SK-N-SH treated with all-trans-retinoic acid at 6 μM for 48 hours (cell line): ENCODE data around the gene SCN1B.

ENCODE experiments used
- ATAC-seq: fragments of 200-7000 bp; cut with Tn5 transposase; 3 replicates; pipeline ENCODE4 v1.9.1; 2020; ENCODE audit warnings: mild to moderate bottlenecking, moderate library complexity
- BACH2 ChIP-seq: fragments of 250-450 bp; sonication (Bioruptor Pico); IDR thresholded peaks from 2 replicates; pipeline ENCODE4 v1.9.0; 2021; ENCODE audit warnings: mild to moderate bottlenecking, borderline replicate concordance
- CSDC2 ChIP-seq: fragments of 250-450 bp; sonication (Bioruptor Pico); IDR thresholded peaks from 2 replicates; pipeline ENCODE4 v1.5.0; 2020; ENCODE audit warnings: mild to moderate bottlenecking, moderate library complexity
- CSRNP3 ChIP-seq: fragments of 250-450 bp; sonication (Bioruptor Pico); IDR thresholded peaks from 2 replicates; pipeline ENCODE4 v1.5.1; 2021; ENCODE audit warnings: mild to moderate bottlenecking, moderate library complexity
- ESRRG ChIP-seq: fragments of 250-450 bp; sonication (Bioruptor Pico); IDR thresholded peaks from 2 replicates; pipeline ENCODE4 v1.6.1; 2021; ENCODE audit warnings: mild to moderate bottlenecking
- RARB ChIP-seq: fragments of 250-450 bp; sonication (Bioruptor Pico); IDR thresholded peaks from 2 replicates; pipeline ENCODE4 v1.8.0; 2021; ENCODE audit warnings: mild to moderate bottlenecking, moderate library complexity
- SNAI2 ChIP-seq: fragments of 250-450 bp; sonication (Bioruptor Pico); IDR thresholded peaks from 2 replicates; pipeline ENCODE4 v1.5.0; 2020; ENCODE audit warnings: mild to moderate bottlenecking, moderate library complexity
- ZC3H10 ChIP-seq: fragments of 250-450 bp; sonication (Bioruptor Pico); IDR thresholded peaks from 2 replicates; pipeline ENCODE4 v1.5.1; 2021; ENCODE audit warnings: mild to moderate bottlenecking, moderate library complexity
- ZFP3 ChIP-seq: fragments of 250-450 bp; sonication (Bioruptor Pico); IDR thresholded peaks from 2 replicates; pipeline ENCODE4 v1.5.0; 2020; ENCODE audit warnings: mild to moderate bottlenecking, moderate library complexity
- ZFP30 ChIP-seq: fragments of 450-650 bp; formaldehyde crosslinking; IDR thresholded peaks from 2 replicates; pipeline ENCODE4 v1.5.0; 2022; ENCODE audit warnings: mild to moderate bottlenecking, moderate library complexity
- ZNF565 ChIP-seq: fragments of 450-650 bp; formaldehyde crosslinking; conservative IDR thresholded peaks from 2 replicates; pipeline ENCODE4 v1.5.0; 2020; ENCODE audit warnings: low read depth, mild to moderate bottlenecking, moderate library complexity
- TF ChIP-seq, protein P1 (sequence below): fragments of 250-450 bp; sonication (Bioruptor Pico); IDR thresholded peaks from 2 replicates; pipeline ENCODE4 v1.5.0; 2020; ENCODE audit warnings: mild to moderate bottlenecking, moderate library complexity
- TF ChIP-seq, protein P2 (sequence below): fragments of 250-450 bp; sonication (Bioruptor Pico); IDR thresholded peaks from 2 replicates; pipeline ENCODE4 v1.5.1; 2020; ENCODE audit warnings: low read depth, mild to moderate bottlenecking, moderate library complexity
- TF ChIP-seq, protein P3 (sequence below): fragments of 250-450 bp; sonication (Bioruptor Pico); IDR thresholded peaks from 2 replicates; pipeline ENCODE4 v1.8.0; 2020; ENCODE audit warnings: mild to moderate bottlenecking, moderate library complexity, borderline replicate concordance
- TF ChIP-seq, protein P4 (sequence below): fragments of 250-450 bp; sonication (Bioruptor Pico); IDR thresholded peaks from 2 replicates; pipeline ENCODE4 v1.8.0; 2021; ENCODE audit warnings: low read depth, mild to moderate bottlenecking, moderate library complexity, borderline replicate concordance

The SCN1B gene

DNA sequence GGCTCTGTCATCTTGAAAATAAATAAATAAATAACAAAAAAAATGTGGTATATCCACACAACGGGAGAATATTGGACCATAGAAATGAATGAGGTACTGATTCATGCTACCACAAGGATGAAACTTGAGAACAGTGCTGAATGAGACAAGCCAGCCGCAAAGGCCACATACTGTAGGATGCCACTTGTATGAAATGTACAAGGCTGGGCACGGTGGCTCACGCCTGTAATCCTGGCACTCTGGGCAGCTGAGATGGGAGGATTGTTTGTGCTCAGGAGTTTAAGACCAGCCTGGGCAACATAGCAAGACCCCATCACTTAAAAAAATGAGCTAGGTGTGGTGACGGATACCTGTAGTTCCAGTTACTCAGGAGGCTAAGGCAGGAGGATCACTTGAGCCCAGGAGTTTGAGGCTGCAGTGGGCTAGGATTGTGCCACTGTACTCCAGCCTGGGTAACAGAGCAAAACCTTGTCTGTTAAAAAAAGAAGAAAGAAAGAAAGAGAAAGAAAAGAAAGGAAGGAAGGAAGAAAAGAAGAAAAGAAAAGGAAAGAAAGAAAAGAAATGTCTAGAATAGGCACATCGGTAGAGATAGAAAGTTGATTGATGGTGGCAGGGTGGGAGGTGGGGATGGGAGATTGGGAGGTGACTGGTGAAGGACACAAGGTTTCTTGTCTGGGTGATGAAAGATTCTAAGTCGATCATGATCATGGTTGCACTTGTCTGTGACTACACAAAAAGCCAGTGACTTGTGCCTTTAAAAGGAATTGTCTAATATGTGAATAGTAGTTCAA, 31.5 kb downstream of the SCN1B start (continued):
- TF ChIP-seq, protein P1, sequence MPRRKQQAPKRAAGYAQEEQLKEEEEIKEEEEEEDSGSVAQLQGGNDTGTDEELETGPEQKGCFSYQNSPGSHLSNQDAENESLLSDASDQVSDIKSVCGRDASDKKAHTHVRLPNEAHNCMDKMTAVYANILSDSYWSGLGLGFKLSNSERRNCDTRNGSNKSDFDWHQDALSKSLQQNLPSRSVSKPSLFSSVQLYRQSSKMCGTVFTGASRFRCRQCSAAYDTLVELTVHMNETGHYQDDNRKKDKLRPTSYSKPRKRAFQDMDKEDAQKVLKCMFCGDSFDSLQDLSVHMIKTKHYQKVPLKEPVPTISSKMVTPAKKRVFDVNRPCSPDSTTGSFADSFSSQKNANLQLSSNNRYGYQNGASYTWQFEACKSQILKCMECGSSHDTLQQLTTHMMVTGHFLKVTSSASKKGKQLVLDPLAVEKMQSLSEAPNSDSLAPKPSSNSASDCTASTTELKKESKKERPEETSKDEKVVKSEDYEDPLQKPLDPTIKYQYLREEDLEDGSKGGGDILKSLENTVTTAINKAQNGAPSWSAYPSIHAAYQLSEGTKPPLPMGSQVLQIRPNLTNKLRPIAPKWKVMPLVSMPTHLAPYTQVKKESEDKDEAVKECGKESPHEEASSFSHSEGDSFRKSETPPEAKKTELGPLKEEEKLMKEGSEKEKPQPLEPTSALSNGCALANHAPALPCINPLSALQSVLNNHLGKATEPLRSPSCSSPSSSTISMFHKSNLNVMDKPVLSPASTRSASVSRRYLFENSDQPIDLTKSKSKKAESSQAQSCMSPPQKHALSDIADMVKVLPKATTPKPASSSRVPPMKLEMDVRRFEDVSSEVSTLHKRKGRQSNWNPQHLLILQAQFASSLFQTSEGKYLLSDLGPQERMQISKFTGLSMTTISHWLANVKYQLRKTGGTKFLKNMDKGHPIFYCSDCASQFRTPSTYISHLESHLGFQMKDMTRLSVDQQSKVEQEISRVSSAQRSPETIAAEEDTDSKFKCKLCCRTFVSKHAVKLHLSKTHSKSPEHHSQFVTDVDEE (CRISPR knock-in tag): no peak
- TF ChIP-seq, protein P2, sequence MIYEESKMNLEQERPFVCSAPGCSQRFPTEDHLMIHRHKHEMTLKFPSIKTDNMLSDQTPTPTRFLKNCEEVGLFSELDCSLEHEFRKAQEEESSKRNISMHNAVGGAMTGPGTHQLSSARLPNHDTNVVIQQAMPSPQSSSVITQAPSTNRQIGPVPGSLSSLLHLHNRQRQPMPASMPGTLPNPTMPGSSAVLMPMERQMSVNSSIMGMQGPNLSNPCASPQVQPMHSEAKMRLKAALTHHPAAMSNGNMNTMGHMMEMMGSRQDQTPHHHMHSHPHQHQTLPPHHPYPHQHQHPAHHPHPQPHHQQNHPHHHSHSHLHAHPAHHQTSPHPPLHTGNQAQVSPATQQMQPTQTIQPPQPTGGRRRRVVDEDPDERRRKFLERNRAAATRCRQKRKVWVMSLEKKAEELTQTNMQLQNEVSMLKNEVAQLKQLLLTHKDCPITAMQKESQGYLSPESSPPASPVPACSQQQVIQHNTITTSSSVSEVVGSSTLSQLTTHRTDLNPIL (CRISPR knock-in tag): no peak
- TF ChIP-seq, protein P3, sequence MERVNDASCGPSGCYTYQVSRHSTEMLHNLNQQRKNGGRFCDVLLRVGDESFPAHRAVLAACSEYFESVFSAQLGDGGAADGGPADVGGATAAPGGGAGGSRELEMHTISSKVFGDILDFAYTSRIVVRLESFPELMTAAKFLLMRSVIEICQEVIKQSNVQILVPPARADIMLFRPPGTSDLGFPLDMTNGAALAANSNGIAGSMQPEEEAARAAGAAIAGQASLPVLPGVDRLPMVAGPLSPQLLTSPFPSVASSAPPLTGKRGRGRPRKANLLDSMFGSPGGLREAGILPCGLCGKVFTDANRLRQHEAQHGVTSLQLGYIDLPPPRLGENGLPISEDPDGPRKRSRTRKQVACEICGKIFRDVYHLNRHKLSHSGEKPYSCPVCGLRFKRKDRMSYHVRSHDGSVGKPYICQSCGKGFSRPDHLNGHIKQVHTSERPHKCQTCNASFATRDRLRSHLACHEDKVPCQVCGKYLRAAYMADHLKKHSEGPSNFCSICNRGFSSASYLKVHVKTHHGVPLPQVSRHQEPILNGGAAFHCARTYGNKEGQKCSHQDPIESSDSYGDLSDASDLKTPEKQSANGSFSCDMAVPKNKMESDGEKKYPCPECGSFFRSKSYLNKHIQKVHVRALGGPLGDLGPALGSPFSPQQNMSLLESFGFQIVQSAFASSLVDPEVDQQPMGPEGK: no peak
- no peak for TF ChIP-seq SNAI2 (CRISPR knock-in tag)

DNA sequence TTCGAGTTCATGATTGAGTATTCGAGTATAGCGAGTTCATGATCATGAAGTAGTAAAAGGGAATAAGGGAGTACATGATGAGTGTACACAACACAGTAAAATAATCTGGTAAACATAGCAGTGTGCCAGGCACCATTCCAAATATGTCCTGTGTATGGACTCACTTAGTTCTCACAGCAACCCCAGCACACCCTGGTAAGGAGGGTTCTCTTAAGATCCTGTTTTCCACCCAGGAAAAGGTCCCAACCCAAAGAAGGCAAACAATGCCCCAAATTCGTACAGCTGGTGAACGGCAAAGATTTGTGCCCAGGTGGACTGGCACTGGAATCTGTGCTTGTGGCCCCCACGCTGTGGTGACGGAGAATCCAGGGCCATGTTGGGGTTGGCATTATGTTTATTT, 32.7 kb downstream of the SCN1B start:
- no peak for ATAC-seq

DNA sequence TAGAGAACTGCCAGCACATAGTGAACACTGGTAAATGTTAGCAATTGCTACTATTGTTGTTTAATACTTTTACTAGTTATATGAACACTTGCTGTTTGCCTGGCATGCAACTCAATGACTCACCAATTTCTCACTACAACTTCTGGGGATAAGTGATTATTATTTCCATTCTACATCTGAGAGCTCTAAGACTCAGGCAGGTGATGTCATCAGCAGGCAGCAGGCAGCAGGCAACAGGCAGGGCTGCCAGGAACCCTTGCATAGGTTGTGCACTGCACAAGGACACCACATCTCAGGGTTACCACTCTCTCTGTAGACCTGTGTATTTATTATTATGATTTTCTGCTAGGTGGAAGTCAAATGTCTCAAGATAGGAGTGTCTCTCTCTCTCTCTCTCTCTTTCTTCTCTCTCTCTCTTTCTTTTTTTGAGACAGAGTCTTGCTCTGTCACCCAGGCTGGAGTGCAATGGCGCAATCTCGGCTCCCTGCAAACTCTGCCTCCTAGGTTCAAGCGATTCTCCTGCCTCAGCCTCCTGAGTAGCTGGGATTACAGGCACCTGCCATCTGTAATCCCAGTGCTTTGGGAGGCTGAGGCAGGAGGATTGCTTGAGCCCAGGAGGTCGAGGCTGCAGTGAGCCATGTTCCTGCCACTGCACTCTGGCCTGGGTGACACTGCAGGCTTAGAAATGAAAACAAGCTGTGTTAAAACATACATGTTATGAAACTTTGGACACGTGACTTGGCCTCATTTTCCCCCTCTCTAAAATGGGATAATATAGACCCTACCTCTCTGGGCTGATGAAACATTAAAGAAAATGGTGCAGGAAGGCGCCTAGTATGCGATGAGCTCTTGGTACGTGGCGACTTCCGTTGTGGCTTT, 33.9 kb downstream of the SCN1B start:
- TF ChIP-seq, protein P2 (CRISPR knock-in tag): no peak
- TF ChIP-seq, protein P3: no peak
- no peak for TF ChIP-seq CSRNP3 (CRISPR knock-in tag)
- TF ChIP-seq, protein P1 (CRISPR knock-in tag): no peak
- TF ChIP-seq ZC3H10 (CRISPR knock-in tag): no peak
- no peak for TF ChIP-seq ZFP3 (CRISPR knock-in tag)
- TF ChIP-seq BACH2 (CRISPR knock-in tag): no peak
- TF ChIP-seq CSDC2 (CRISPR knock-in tag): no peak
- no peak for TF ChIP-seq ZFP30 (CRISPR knock-in tag)
- TF ChIP-seq ZNF565 (CRISPR knock-in tag): no peak
- no peak for TF ChIP-seq RARB (CRISPR knock-in tag)
- TF ChIP-seq, protein P4, sequence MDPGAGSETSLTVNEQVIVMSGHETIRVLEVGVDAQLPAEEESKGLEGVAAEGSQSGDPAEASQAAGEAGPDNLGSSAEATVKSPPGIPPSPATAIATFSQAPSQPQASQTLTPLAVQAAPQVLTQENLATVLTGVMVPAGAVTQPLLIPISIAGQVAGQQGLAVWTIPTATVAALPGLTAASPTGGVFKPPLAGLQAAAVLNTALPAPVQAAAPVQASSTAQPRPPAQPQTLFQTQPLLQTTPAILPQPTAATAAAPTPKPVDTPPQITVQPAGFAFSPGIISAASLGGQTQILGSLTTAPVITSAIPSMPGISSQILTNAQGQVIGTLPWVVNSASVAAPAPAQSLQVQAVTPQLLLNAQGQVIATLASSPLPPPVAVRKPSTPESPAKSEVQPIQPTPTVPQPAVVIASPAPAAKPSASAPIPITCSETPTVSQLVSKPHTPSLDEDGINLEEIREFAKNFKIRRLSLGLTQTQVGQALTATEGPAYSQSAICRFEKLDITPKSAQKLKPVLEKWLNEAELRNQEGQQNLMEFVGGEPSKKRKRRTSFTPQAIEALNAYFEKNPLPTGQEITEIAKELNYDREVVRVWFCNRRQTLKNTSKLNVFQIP (CRISPR knock-in tag): no peak
- peak; percentile 58 for ATAC-seq

More for the DNA sequence above, 32.7 kb downstream of the SCN1B start:
- TF ChIP-seq ESRRG (CRISPR knock-in tag) (no peak), CSRNP3 (CRISPR knock-in tag) (no peak)
